ELR (cell line): ENCODE data around the gene PSG7.
"Not testable (repeated sequence)": the region's sequence is repeated elsewhere in the genome, so short reads cannot be mapped to it uniquely, and the experiment has no call there.

Experiments used
- DNase-seq: peaks from one replicate; pipeline ENCODE4 v3.0.0-alpha.2; 2015; ENCODE audit warnings: low read depth

PSG7 gene

DNA sequence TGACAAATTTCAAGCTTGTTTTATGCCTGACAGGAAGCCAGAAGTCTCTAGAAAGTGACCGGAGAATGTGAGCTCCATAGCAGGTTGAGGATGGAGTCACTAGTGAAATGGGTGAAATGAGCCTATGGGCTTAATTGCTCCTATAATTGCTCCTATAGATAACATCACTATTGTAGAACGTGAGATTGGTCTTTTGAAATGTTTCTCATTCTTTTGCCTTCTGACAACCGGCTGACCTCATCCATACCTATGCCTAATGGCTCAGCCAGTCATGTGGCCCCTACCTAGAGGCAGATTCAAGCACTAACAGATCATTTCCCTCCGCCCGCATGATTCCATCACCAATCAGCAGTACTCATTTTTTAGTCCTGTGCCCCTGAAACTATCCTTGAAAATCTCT, 23.5 kb downstream of the PSG7 start:
- DNase-seq: not testable (repeated sequence)

DNA sequence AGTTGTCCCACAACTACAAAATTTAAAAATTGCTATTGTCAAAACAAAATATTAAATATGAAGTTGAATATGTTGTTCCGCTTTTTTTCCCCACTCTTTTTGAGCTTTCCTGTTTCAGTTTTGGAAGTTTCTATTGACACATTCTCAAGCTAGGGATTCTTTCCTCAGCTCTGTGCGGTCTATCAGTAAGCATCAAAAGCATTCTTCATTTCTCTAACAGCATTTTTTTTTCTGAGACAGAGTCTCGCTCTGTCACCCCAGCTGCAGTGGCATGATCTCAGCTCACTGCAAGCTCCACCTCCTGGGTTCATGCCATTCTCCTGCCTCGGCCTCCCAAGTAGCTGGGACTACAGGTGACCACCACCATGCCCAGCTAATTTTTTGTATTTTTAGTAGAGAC, 24.1 kb downstream of the PSG7 start:
- not testable (repeated sequence) for DNase-seq

DNA sequence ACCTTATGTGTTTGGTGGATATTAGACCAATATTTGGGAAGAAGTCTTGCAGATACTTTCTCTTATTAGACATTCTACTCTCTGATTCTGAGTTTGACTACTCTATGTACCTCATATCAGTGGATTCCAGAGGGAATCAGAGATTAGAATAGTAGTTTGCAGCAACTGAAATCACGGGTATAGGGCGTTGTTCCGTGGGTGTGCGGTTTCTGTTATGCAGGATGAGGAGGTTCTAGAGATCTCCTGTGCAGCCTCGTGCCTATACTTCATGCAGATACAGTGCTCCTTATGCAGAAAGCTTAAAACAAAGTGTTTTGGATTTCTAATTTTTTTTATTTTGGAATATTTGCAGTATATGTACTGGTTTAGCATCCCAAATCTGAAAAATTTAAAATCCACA, 25.3 kb downstream of the PSG7 start:
- DNase-seq: not testable (repeated sequence)

DNA sequence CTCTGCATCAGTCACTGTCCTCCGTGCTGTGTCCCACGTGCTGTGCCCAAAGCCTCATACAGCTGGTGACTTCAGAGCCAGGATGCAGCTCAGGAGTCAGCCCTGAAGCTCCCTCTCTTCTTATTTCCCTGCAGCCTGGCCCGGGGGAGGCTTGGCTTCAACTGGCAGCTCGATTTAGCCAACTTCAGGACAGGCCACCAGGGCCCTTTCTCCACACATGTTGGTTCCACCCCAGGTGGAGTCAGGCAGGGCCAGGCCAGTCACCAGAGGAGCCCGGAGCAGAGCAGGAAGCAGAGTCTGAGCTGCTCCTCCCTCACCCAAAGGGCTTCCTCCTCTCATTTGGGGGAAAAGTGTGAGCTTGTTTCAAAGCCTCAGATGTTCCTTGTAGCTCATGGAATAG, 30.8 kb downstream of the PSG7 start:
- DNase-seq: not testable (repeated sequence)

- DNase-seq: not testable (repeated sequence)
Observed at GRCh38 chr19:42900561-42900960, 36.4 kb downstream of the PSG7 start.

GRCh38 chr19:42899674-42900073, 37.3 kb downstream of the PSG7 start:
- DNase-seq: peak; percentile 29

- DNase-seq: peak; percentile 45
Observed at GRCh38 chr19:42899110-42899509, 37.9 kb downstream of the PSG7 start.

DNA sequence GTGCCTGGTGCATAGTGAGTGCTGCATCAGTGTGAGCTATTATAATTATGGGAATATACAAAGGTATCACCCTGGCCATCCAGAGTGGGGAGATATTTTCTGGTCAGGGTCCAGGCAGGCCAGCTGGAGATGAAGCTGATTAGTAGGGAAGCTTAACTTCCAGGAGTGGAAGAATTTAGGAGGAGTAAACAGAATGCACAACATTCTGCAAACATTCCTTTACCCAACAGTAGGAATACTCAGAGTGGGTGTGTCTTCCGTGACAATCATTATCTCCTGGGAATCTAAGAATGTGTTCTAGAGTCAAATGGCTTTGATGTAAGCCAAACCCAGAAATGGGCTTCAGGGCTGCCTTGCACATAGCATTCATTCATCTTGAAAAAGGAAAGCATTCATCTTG, 38.4 kb downstream of the PSG7 start:
- peak; percentile 56 for DNase-seq

GRCh38 chr19:42897729-42898128, 39.3 kb downstream of the PSG7 start:
- peak; percentile 67 for DNase-seq

GRCh38 chr19:42890446-42890845, 46.6 kb downstream of the PSG7 start:
- not testable (repeated sequence) for DNase-seq

DNA sequence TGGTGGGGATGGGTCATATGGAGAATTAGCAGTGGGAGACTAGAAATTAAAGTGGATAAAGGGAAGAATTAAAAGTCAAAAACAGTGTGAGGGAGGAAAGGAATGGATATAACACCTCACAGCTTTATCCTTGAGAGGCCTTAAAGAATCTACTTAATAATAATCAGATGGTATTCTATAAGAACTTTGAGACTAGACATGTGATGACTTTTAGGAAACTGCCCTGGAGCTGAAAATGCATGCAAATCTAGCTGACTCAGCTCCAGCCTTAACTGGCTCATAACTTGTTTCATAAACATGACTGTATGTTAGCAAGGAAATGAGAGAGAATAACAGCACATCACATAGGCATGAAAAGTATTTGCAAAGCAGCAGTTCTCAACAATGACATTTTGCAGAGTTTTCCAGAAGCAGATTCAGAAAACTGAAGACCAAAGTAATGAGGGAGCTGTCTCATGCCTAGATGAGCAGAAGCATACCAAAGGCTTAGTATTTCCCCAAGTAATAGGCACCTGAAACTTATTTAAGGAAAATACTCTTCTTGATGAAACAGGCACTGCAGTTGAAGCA, 49.0 kb downstream of the PSG7 start:
- DNase-seq: not testable (repeated sequence)

- not testable (repeated sequence) for DNase-seq
Observed at GRCh38 chr19:42882730-42883129, 54.3 kb downstream of the PSG7 start.

GRCh38 chr19:42882010-42882409, 55.0 kb downstream of the PSG7 start:
- not testable (repeated sequence) for DNase-seq

- peak; percentile 37 for DNase-seq
Observed at GRCh38 chr19:42881279-42881678, 55.7 kb downstream of the PSG7 start.

DNA sequence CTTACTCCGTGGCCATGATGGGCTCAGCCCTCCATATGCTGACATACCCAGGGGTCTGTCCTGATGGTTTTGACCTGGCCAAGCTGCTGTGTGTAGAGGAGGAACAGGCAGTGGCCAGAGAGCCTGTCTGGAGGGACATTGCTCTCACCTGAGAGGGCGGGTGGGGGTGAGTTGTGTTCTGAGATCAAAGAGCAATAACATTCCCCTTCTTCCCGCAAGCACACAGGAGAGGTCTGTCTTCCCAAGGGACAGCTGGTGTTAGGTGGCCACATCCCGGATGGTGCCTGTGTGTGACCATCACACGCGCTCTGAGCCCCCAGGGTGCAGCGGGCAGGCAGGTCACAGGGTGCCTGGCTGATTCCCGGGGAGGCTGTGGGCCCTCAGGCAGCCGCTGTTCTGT, 56.4 kb downstream of the PSG7 start:
- DNase-seq: not testable (repeated sequence)

DNA sequence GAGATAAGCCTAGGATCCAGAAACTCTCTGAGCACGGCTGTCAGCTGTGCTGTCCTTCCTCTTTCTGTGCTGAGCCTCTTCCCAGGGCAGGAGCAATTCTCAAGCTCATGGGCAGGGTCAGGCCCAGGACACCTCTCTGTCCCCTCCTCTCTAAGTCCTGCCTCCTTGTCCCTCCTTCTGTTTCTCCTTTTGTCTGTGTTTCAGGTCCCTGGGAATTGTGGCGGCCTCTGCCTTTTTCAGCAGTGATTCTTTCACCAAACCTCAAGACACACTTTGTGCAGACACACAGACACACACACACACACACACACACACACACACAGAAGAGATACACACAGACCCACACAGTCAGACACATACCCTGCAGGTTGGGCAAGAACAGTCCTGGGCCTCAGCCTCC, 57.4 kb downstream of the PSG7 start, which contains the start of gene PSG1:
Gene PSG1, minus strand, starts transcription at position 101 of the 400 bp plus-strand sequence. CDS start 132 bp downstream, outside the sequence.
- DNase-seq: no peak

GRCh38 chr19:42876596-42876995, 60.4 kb downstream of the PSG7 start:
- DNase-seq: peak; percentile 65

DNA sequence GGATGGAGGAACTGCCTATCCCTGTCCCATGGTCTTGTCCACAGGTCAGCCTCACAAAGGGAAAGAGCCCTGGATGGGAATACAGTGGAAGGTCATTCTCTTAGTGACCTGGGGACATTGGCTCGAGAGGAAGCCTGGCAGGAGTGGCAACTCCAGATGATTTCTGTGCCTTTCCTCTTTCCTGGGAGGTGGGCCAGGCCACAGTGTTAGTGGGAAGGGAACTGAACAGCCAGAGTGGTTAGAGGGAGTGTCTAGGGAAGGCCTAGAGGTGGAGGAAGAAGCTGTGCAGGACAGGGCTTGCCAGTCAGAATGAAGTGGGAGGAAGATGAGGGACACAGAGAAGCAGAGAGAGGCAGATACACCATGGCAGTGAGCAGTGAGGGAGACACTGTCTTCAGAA, 61.1 kb downstream of the PSG7 start:
- peak; percentile 57 for DNase-seq

- DNase-seq: peak; percentile 84
Observed at GRCh38 chr19:42874901-42875813, 61.9 kb downstream of the PSG7 start.

DNA sequence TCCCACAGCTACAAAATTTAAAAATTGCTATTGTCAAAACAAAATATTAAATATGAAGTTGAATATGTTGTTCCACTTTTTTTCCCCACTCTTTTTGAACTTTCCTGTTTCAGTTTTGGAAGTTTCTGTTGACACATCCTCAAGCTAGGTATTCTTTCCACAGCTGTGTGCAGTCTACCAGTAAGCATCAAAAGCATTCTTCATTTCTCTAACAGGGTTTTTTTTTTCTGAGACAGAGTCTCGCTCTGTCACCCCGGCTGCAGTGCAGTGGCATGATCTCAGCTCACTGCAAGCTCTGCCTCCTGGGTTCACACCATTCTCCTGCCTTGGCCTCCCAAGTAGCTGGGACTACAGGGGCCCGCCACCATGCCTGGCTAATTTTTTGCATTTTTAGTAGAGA, 62.9 kb downstream of the PSG7 start:
- not testable (repeated sequence) for DNase-seq
